ENCODE data around the gene TRAF2. TPM values are rescaled to one million over a fixed set of nuclear protein-coding genes. Genes with fewer than 3 reads are reported as not detected.

The TRAF2 gene
- total and polyA plus RNA-seq, 2 of the 13 experiments (the other 11 are each of a cell fraction or from before 2014, with no cell fraction given): 12.4 to 13.6 TPM

- TF ChIP-seq AFF4 (CRISPR knock-in tag; IDR thresholded peaks at IDR 0.05): 0 out of 2 replicates have a peak, but pooled peaks have one; percentile 0
Measured at GRCh38 chr9:136849960-136850865, 36.1 kb upstream of the TRAF2 start (continued).

GRCh38 chr9:136850866-136851775, 35.2 kb upstream of the TRAF2 start:
- no peak for DNase-seq (ENCODE audit: low spot score)
- ATAC-seq: no peak
- Histone ChIP-seq H3K36me3 (replicated peaks in 1 of 2; ENCODE audit: control insufficient read depth in 1 of 2, insufficient read depth in 2 of 2, low read length in 2 of 2) (peaks cover 11 to 20% of the 10 kb centered on the region in 2 experiments), H2AFZ (ENCODE audit: low read length) (no peak overlapping the region), H3K4me2 (ENCODE audit: low read depth, low read length) (peak overlapping the region; percentile 87), H3K9me3 (ENCODE audit: low read length) (no peaks in the 10 kb centered on the region), H3K4me3 (replicated peaks in 1 of 3; ENCODE audit: insufficient read depth in 1 of 3, low read depth in 2 of 3, low read length in 3 of 3) (peak overlapping the region in 1 of 3 experiments; percentile 98; a peak in 2 of 6 replicates), H3K79me2 (ENCODE audit: insufficient read depth, low read length) (peaks cover 17% of the 10 kb centered on the region), H3K27me3 (ENCODE audit: control insufficient read depth in 1 of 2, insufficient read depth in 2 of 2, low read length in 2 of 2) (no peaks in the 10 kb centered on the region; a peak in 1 of 5 replicates), H3K27ac (ENCODE audit: extremely low read length, insufficient read depth, low read length) (peak overlapping the region; percentile 31), H4K20me1 (ENCODE audit: insufficient read depth, low read length) (peaks cover 9% of the 10 kb centered on the region; the same call in 1 of the 2 replicates), H3K4me1 (ENCODE audit: insufficient read depth, low read length) (peaks cover 30% of the 10 kb centered on the region), H3K9ac (ENCODE audit: insufficient read depth, low read depth, low read length) (peak overlapping the region; percentile 94; the same call in 1 of the 2 replicates)
- ChIA-PET CTCF (ENCODE audit: low intra/inter-chr PET ratio, low total read pairs) (no interaction called here), POLR2A (interaction anchor here (0.7 to 1.0 kb wide), 3 partner anchors 9 to 15 kb away, joined by 4 to 5 read pairs (median 4); partner anchors contain the start of gene EDF1)
- no TSS peak for BruUV-seq (replicated peaks)
- in situ Hi-C loops (cut with HindIII; ENCODE audit: extremely low pct_ligation_motif_present, low pct_unique_long_range_greater_than_20kb) (no loop called here), intact Hi-C loops (cut with micrococcal nuclease; ENCODE audit: unreplicated experiment) (no loop called here)
- WGBS (ENCODE audit: low lambda C conversion rate): 90% methylated on average over 4 of the region's 23 CpGs
- FAIRE-seq: no peak
- 0 out of 2 replicates have a peak, but pooled peaks have one; percentile 49 for TF ChIP-seq ZNF33B (CRISPR knock-in tag; IDR thresholded peaks at IDR 0.05)
- TF ChIP-seq POLR2A (IDR thresholded peaks at IDR 0.05; ENCODE audit: insufficient read depth in 1 of 2, low read depth in 2 of 2, low read length in 2 of 2): 0 out of 4 replicates have a peak, but pooled peaks of 1 of the 2 experiments have one; percentile 5
- TF ChIP-seq ZFY (CRISPR knock-in tag; IDR thresholded peaks at IDR 0.05): peak; percentile 25; the same call in 1 of the 2 replicates
- no peak for TF ChIP-seq ZNF281 (CRISPR knock-in tag; IDR thresholded peaks at IDR 0.05; ENCODE audit: borderline replicate concordance)
- TF ChIP-seq ZNF841 (CRISPR knock-in tag; IDR thresholded peaks at IDR 0.05; ENCODE audit: borderline replicate concordance): no peak
- 0 out of 2 replicates have a peak, but pooled peaks have one; percentile 19 for TF ChIP-seq SP4 (CRISPR knock-in tag; IDR thresholded peaks at IDR 0.05)
- TF ChIP-seq AGO1 (IDR thresholded peaks at IDR 0.05; ENCODE audit: low read depth, low read length, poor library complexity, severe bottlenecking): peak; percentile 95
- TF ChIP-seq TAF15 (IDR thresholded peaks at IDR 0.05; ENCODE audit: low read depth, low read length, poor library complexity, severe bottlenecking): peak; percentile 20
